Vagina (tissue), 2 donors: ENCODE data around the gene PIK3R4.

Experiments used
- POLR2A ChIP-seq, 2 donors: fragments of 450-650 bp; IDR thresholded peaks; one replicate each; pipeline ENCODE4 v1.6.1; 2017; ENCODE audit warnings: antibody characterized with exemption in 2 of 2, mild to moderate bottlenecking in 2 of 2, moderate library complexity in 2 of 2
- POLR2AphosphoS5 ChIP-seq, 2 donors: sonication (generic); formaldehyde crosslinking; IDR thresholded peaks; one replicate each; pipeline ENCODE4 v1.9.0; 2017; ENCODE audit warnings: antibody characterized with exemption in 2 of 2, mild to moderate bottlenecking in 2 of 2, low read depth in 1 of 2; ENCODE audit not compliant: insufficient read depth in 1 of 2
- TF ChIP-seq, protein P1 (sequence below), 3 experiments: fragments of 450-650 bp in 2 of 3; fragments of 200-600 bp in 1 of 3; sonication (generic) in 1 of 3; IDR thresholded peaks; one replicate each; pipeline ENCODE4 v1.5.1; 2017 to 2019; ENCODE audit warnings: antibody characterized with exemption in 3 of 3, mild to moderate bottlenecking in 2 of 3, moderate library complexity in 2 of 3

DNA sequence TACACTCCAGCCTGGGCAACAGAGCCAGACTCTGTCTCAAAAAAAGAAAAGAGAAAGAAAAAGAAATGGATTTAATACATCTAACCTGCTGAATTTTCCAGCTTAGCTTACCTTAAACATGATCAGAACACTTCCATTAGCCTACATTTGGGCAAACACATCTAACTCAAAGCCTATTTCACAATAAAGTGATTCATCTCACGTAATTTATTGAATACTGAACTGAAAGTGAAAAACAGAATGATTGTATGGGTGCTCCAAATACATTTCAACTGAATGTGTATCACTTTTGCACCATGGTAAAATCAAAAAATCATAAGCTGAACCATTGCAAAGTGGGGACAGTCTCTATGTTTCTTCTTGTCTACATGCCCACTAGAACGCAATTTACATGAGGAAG lies 9.0 kb downstream of the PIK3R4 start:
- TF ChIP-seq, protein P1, sequence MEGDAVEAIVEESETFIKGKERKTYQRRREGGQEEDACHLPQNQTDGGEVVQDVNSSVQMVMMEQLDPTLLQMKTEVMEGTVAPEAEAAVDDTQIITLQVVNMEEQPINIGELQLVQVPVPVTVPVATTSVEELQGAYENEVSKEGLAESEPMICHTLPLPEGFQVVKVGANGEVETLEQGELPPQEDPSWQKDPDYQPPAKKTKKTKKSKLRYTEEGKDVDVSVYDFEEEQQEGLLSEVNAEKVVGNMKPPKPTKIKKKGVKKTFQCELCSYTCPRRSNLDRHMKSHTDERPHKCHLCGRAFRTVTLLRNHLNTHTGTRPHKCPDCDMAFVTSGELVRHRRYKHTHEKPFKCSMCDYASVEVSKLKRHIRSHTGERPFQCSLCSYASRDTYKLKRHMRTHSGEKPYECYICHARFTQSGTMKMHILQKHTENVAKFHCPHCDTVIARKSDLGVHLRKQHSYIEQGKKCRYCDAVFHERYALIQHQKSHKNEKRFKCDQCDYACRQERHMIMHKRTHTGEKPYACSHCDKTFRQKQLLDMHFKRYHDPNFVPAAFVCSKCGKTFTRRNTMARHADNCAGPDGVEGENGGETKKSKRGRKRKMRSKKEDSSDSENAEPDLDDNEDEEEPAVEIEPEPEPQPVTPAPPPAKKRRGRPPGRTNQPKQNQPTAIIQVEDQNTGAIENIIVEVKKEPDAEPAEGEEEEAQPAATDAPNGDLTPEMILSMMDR (IDR thresholded peaks at IDR 0.05) = no peak
- TF ChIP-seq POLR2A (IDR thresholded peaks at IDR 0.05) (no peak), POLR2AphosphoS5 (IDR thresholded peaks at IDR 0.05; ENCODE audit: insufficient read depth in 1 of 2, low read depth in 1 of 2) (no peak)
